ENCODE results near the gene CCDC85C.

CCDC85C gene

DNA sequence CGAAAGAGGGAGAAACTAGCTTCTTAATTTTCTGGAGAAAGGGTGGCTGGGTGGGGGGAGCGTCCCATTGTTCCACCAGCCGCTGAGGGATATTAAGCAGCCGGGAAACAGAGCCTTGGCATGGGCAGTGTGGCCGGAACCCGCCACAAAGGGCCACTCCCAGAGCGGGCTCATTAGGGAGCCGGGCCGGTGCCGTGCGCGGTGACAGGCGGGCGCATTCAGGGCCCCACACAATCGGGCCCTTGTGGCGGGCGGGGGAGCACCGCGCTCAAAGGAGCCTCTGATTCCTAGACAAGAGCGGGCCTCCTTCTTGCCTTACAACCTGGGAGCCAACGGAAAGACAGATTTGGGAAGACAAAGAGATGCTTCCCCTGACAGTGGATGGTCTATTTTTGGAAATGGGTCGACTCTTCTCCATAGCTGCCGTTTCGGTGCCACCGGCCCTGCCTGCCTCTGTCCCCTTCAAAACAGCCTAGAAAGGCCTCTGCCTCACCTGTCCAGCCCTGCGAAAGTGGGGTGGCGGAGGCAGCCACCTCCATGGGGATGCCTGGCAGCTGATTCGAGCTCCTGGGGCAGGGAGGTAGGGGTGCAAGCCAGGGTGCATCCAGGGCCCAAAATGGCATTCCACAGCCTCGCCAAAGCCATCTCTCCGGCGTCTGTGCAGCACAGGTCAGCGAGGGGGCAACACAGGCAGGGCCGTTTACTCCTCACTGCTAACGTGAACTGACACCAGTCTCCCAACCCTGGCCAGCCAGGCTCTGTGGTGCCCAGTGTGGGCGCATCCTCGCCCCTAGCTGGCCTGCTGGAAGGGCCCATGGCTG, 10.9 kb downstream of the CCDC85C start:
- no peak for DNase-seq (ENCODE audit: extremely low read depth, low read depth)
- TF ChIP-seq, protein P1, sequence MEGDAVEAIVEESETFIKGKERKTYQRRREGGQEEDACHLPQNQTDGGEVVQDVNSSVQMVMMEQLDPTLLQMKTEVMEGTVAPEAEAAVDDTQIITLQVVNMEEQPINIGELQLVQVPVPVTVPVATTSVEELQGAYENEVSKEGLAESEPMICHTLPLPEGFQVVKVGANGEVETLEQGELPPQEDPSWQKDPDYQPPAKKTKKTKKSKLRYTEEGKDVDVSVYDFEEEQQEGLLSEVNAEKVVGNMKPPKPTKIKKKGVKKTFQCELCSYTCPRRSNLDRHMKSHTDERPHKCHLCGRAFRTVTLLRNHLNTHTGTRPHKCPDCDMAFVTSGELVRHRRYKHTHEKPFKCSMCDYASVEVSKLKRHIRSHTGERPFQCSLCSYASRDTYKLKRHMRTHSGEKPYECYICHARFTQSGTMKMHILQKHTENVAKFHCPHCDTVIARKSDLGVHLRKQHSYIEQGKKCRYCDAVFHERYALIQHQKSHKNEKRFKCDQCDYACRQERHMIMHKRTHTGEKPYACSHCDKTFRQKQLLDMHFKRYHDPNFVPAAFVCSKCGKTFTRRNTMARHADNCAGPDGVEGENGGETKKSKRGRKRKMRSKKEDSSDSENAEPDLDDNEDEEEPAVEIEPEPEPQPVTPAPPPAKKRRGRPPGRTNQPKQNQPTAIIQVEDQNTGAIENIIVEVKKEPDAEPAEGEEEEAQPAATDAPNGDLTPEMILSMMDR (IDR thresholded peaks at IDR 0.05; ENCODE audit: low read depth, low read length): no peak

DNA sequence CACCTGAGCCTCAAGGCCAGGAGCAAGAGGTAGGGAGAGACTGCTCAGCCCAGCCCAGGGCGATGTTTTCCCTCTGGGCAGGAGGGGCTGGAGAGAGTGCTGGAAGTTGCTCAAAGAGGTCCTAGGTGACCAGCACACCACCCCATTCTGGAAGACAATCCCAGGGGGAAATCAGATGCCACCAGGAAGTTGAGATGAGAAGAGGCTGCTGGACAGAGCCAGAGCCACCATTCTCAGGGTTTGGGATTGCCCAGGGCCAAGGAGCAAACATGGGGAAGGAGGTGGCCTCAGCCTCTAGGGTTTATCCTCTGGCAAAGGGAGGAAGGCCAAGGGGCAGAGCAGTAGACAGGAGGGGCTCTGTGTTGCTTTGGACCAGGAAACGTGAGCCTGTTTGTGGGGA, 11.6 kb downstream of the CCDC85C start:
- TF ChIP-seq, protein P1 (IDR thresholded peaks at IDR 0.05; ENCODE audit: low read depth, low read length): no peak
- no peak for DNase-seq (ENCODE audit: extremely low read depth, low read depth)

DNA sequence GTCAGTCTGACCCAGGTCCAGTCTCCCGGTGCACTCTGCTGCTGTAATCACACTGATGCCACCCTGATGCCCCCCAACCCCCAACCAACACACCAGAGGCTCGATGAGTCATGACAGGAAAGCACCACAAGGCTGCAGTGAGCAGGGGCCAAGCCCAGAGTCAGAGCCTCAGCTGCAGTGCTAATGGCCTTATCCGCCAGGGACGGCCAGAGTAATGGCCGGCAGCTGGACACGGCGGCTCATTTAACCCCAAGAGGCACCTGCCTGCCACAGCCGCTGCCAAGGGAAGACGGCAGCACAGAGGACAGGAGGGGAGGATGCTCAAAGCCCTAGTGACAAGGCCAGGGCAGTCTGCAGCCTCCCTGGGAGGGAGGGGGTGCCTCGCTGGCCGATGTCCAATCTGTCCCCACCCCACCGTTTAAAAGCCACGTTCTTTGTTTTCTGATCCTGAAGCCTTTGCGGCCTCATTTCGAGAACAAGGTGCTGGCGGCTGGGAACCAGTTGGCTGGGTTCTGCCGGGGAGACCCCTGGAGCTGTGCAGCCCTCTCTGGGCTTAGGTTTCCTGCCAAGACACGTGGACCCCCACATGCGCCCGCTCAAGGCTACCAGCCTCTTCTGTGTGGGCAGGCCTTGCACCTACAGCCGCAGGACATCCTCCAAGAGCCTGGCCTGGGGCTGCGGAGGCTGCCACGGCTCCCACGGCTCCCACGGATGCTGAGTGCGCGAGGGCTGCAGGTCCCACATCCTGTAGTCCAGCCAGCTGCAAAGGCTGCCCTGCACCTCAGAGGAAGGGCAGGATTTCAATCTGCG, 13.1 kb downstream of the CCDC85C start:
- no peak for DNase-seq (ENCODE audit: extremely low read depth, low read depth)

DNA sequence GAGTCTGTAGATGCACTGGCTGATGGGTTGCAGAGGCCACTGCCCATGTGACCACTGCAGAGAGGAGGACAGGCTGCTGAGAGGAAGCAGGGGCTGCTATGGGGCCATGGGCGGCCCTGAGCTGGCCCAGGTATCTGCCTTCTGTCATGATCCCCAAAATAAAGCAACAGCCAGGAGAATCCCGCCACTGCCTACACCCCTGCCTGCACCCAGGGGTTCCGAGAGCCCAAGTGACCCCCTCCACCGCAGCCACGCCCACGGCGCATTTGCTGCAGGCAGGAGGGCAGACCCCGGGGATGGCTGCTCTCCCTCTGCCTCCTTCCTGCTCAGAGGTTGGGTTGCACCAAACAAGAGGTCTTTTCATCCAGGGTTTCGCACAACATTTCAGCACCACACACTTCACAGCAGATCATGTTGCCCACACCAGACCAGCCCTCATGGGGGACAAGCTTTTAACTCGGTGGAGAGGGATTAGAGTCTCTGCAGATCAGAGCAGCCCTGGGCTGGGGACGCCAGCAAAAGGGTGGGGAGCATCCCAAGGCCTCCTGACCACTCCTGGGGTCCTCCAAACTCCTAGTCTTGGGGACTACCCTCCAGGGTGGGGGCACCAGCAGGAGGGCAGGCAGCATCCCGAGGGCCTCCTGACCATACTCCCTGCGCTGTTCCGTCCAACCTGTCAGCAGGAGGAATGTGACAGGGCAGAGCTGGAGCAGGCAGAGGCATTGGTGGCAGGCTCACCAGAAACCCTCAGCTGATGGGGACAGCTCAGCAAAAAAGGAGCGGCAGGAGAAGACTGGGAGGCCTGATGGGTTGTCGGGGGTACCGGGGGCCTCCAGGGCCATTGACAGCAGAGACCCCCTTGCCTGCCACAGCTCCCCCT, 14.1 kb downstream of the CCDC85C start:
- TF ChIP-seq, protein P1 (IDR thresholded peaks at IDR 0.05; ENCODE audit: low read depth, low read length): no peak
- no peak for DNase-seq (ENCODE audit: extremely low read depth, low read depth)

More for the DNA sequence above, 13.1 kb downstream of the CCDC85C start:
- TF ChIP-seq, protein P1 (IDR thresholded peaks at IDR 0.05; ENCODE audit: low read depth, low read length): no peak

DNA sequence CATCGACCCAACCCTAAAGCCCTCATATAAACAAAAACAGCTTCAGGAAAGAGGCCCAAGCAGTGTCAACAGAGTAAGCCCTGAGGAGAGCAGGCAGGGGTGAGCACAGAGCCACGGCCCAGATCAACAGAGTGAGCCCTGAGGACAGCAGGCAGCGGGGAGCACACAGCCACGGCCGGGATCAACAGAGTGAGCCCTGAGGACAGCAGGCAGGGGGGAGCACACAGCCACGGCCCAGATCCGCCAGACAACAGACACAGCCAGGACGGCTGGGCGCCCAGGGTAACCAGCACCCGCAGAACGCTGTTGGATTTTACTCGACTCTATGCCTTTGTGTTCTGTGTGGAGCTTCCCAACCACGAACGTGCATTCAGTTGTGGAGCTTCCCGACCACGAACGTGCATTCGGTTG, 15.0 kb downstream of the CCDC85C start:
- DNase-seq (ENCODE audit: extremely low read depth, low read depth): no peak
- TF ChIP-seq, protein P1 (IDR thresholded peaks at IDR 0.05; ENCODE audit: low read depth, low read length): no peak

DNA sequence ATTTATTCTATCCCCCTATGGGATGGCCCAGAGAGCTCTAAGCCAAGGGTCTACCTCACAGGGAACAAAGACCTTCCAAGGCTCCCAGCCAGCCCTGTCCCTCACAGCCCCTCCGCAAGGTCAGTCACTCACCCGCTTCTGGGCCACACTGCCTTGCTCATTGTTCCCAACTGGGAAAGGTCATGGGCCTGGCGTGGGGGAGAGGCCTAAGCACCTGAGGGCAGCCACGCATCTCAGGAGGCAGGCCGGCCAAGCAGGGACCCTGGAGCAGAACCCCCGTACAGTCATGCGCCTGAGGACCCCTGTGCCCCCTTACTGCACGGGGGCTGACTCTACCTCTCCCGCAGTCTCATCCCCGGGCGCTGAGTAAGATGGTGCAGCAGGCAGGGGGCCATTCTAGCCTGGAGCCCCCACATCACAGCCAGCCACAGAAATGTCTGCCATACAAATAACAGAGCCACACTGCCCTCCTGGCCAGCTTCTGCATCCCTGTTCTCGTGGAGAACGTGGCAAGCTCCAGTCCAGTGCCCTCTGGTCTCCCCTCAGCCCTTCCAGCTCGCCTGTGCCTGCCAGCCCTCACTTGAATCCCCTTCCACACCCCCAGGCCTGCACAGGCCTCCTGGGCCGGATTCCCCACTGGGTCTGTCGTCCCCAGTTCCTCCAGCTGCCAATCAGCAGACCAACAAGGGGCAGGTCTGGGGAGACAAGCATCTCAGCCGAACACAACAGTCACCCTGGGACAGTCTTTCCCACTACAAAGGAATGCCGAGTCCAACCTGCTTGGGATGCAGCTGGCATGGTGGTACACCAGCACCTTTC, 16.3 kb downstream of the CCDC85C start:
- DNase-seq (ENCODE audit: extremely low read depth, low read depth): no peak
- TF ChIP-seq, protein P1 (IDR thresholded peaks at IDR 0.05; ENCODE audit: low read depth, low read length): no peak

Data from AG09319 (cell line).